H9 (cell line): ENCODE data around the gene ENTPD6. TPM values are rescaled to one million over a fixed set of nuclear protein-coding genes. Genes with fewer than 3 reads are reported as not detected.

Source experiments
- DNase-seq: peaks from one replicate; pipeline ENCODE4 v3.0.0-alpha.2; 2017
- H2AFZ ChIP-seq: one replicate; pipeline ENCODE4 v1.6.1; 2013; ENCODE audit warnings: mild to moderate bottlenecking, low read length, control low read depth, moderate library complexity
- H2AK5ac ChIP-seq: 2 replicates; pipeline ENCODE4 v1.6.1; 2013; ENCODE audit warnings: low read length, control low read depth, mixed read lengths; ENCODE audit not compliant: insufficient read length
- H2BK120ac ChIP-seq: one replicate; pipeline ENCODE4 v1.6.1; 2013; ENCODE audit warnings: low read depth, mild to moderate bottlenecking, low read length, control low read depth, inconsistent platforms; ENCODE audit not compliant: poor library complexity, severe bottlenecking
- H2BK12ac ChIP-seq: 2 replicates; pipeline ENCODE4 v1.6.1; 2013; ENCODE audit warnings: low read length, control low read depth, mixed read lengths, low read depth; ENCODE audit not compliant: insufficient read length
- H2BK15ac ChIP-seq: 2 replicates; pipeline ENCODE4 v1.6.1; 2013; ENCODE audit warnings: low read depth, low read length, control low read depth
- H2BK20ac ChIP-seq: one replicate; pipeline ENCODE4 v1.6.1; 2013; ENCODE audit warnings: low read depth, mild to moderate bottlenecking, low read length, control low read depth, inconsistent platforms; ENCODE audit not compliant: poor library complexity, severe bottlenecking
- H2BK5ac ChIP-seq: 2 replicates; pipeline ENCODE4 v1.6.1; 2013; ENCODE audit warnings: low read length, control low read depth, mixed read lengths; ENCODE audit not compliant: insufficient read length
- H3K14ac ChIP-seq: 2 replicates; pipeline ENCODE4 v1.6.1; 2013; ENCODE audit warnings: low read length, control low read depth; ENCODE audit not compliant: insufficient read depth
- H3K18ac ChIP-seq: 2 replicates; pipeline ENCODE4 v1.6.1; 2013; ENCODE audit warnings: low read depth, mild to moderate bottlenecking, mixed read lengths, low read length, control low read depth; ENCODE audit not compliant: insufficient read length
- H3K23ac ChIP-seq: 2 replicates; pipeline ENCODE4 v1.6.1; 2013; ENCODE audit warnings: low read length, control low read depth, mixed read lengths, low read depth; ENCODE audit not compliant: insufficient read length
- H3K23me2 ChIP-seq: 2 replicates; pipeline ENCODE4 v1.6.1; 2013; ENCODE audit warnings: low read depth, mild to moderate bottlenecking, mixed read lengths, low read length, control low read depth; ENCODE audit not compliant: insufficient read length, poor library complexity, severe bottlenecking
- H3K27ac ChIP-seq: 2 replicates; pipeline ENCODE4 v1.5.1; 2013; ENCODE audit warnings: low read length, control low read depth, mixed read lengths, low read depth; ENCODE audit not compliant: insufficient read length
- H3K27me3 ChIP-seq: 2 replicates; pipeline ENCODE4 v1.6.1; 2013; ENCODE audit warnings: low read length, control low read depth, inconsistent platforms; ENCODE audit not compliant: insufficient read depth
- H3K4ac ChIP-seq: 2 replicates; pipeline ENCODE4 v1.6.1; 2013; ENCODE audit warnings: low read depth, mild to moderate bottlenecking, control low read depth, inconsistent platforms, low read length, moderate library complexity
- H3K4me1 ChIP-seq: 2 replicates; pipeline ENCODE4 v1.6.1; 2013; ENCODE audit warnings: low read length, control low read depth, inconsistent platforms; ENCODE audit not compliant: insufficient read depth
- H3K4me2 ChIP-seq: 2 replicates; pipeline ENCODE4 v1.6.1; 2013; ENCODE audit warnings: low read length, control low read depth, mixed read lengths; ENCODE audit not compliant: insufficient read length, insufficient read depth
- H3K56ac ChIP-seq: 2 replicates; pipeline ENCODE4 v1.6.1; 2013; ENCODE audit warnings: low read depth, mild to moderate bottlenecking, mixed read lengths, low read length, control low read depth; ENCODE audit not compliant: insufficient read length
- H3K79me1 ChIP-seq: 2 replicates; pipeline ENCODE4 v1.6.1; 2013; ENCODE audit warnings: low read depth, mild to moderate bottlenecking, moderate library complexity, low read length, control low read depth, inconsistent platforms; ENCODE audit not compliant: insufficient read depth, poor library complexity, severe bottlenecking
- H3K79me2 ChIP-seq: 2 replicates; pipeline ENCODE4 v1.6.1; 2013; ENCODE audit warnings: low read length, control low read depth, inconsistent platforms; ENCODE audit not compliant: insufficient read depth
- H3K9ac ChIP-seq: 2 replicates; pipeline ENCODE4 v1.6.1; 2013; ENCODE audit warnings: low read length, control low read depth, mixed read lengths; ENCODE audit not compliant: insufficient read length; ENCODE audit errors: extremely low read depth
- H3K9me3 ChIP-seq: one replicate; pipeline ENCODE4 v1.6.1; 2013; ENCODE audit warnings: low read depth, low read length, inconsistent platforms; ENCODE audit not compliant: control insufficient read depth
- H3T11ph ChIP-seq: one replicate; pipeline ENCODE4 v1.6.1; 2013; ENCODE audit warnings: mild to moderate bottlenecking, low read length, control low read depth, inconsistent platforms
- H4K20me1 ChIP-seq: one replicate; pipeline ENCODE4 v1.6.1; 2013; ENCODE audit not compliant: control insufficient read depth, insufficient read length, insufficient read depth
- H4K5ac ChIP-seq: 2 replicates; pipeline ENCODE4 v1.6.1; 2013; ENCODE audit warnings: low read depth, mild to moderate bottlenecking, mixed read lengths, low read length, control low read depth; ENCODE audit not compliant: insufficient read length
- H4K8ac ChIP-seq: replicated peaks from 2 replicates; pipeline ENCODE4 v1.6.1; 2013; ENCODE audit warnings: low read length, control low read depth, mixed read lengths, low read depth; ENCODE audit not compliant: insufficient read length
- H4K91ac ChIP-seq: 2 replicates; pipeline ENCODE4 v1.6.1; 2013; ENCODE audit warnings: low read depth, mild to moderate bottlenecking, moderate library complexity, mixed read lengths, low read length, control low read depth; ENCODE audit not compliant: insufficient read length
- H3K27ac Mint-ChIP-seq, 3 experiments: 2 replicates in 2 of 3; 3 replicates in 1 of 3; pipeline ENCODE4 v1.8.0; 2020 to 2021; ENCODE audit warnings: mixed read lengths in 3 of 3, mild to moderate bottlenecking in 1 of 3, moderate library complexity in 1 of 3
- H3K27me3 Mint-ChIP-seq: 2 replicates; pipeline ENCODE4 v1.8.0; 2021; ENCODE audit warnings: low read depth, mild to moderate bottlenecking, moderate library complexity, mixed read lengths
- H3K36me3 Mint-ChIP-seq, 3 experiments: 2 replicates in 2 of 3; 3 replicates in 1 of 3; pipeline ENCODE4 v1.8.0; 2020 to 2021; ENCODE audit warnings: low read depth in 3 of 3, mixed read lengths in 3 of 3; ENCODE audit not compliant: insufficient read depth in 1 of 3
- H3K4me1 Mint-ChIP-seq, 2 experiments: 2 replicates each; pipeline ENCODE4 v1.8.0; 2020; ENCODE audit warnings: mixed read lengths in 2 of 2
- H3K4me3 Mint-ChIP-seq, 2 experiments: 2 replicates in 1 of 2; 3 replicates in 1 of 2; pipeline ENCODE4 v1.8.0; 2020 to 2021; ENCODE audit warnings: mild to moderate bottlenecking in 2 of 2, mixed read lengths in 2 of 2, moderate library complexity in 1 of 2
- H3K9me3 Mint-ChIP-seq, 2 experiments: 2 replicates in 1 of 2; 3 replicates in 1 of 2; pipeline ENCODE4 v1.8.0; 2020; ENCODE audit warnings: mild to moderate bottlenecking in 2 of 2, mixed read lengths in 2 of 2, moderate library complexity in 1 of 2
- CTCF ChIP-seq: fragments of 200-600 bp; sonication (generic); conservative IDR thresholded peaks from 3 replicates; pipeline ENCODE4 v1.8.0; 2021; ENCODE audit warnings: antibody characterized with exemption, mild to moderate bottlenecking
- WGBS: extraction: QIAGEN DNeasy Blood & Tissue Kit; methylation state at CpG from one replicate; pipeline ENCODE4 v1.1.7; 2013; ENCODE audit warnings: missing lambda C conversion rate, low lambda C conversion rate, mixed read lengths; ENCODE audit not compliant: insufficient read length; ENCODE audit errors: extremely low coverage; 5-methylcytosine and 5-hydroxymethylcytosine counted together
- total RNA-seq: library from RNA; stranded (reverse); gene quantifications from 2 replicates; pipeline ENCODE4 v1.2.1, GENCODE V29; 2021

ENTPD6 gene
- total RNA-seq, 1 experiment from 2014 or later: 57.4 TPM

- H3K27me3 ChIP-seq: no peaks in the 10 kb centered on the region
- H3K4ac ChIP-seq: no peak overlapping the region
- no peak overlapping the region for H2AFZ ChIP-seq
- H2BK12ac ChIP-seq: no peak overlapping the region
- no peak overlapping the region for H3K27ac ChIP-seq
- no peak overlapping the region for H3T11ph ChIP-seq
- no peak overlapping the region for H3K9ac ChIP-seq
- no peak overlapping the region for H4K5ac ChIP-seq
- H3K14ac ChIP-seq: no peak overlapping the region
- Mint-ChIP-seq H3K27me3 (peaks cover 5% of the 10 kb centered on the region), H3K9me3 (peaks cover 0 to 3% of the 10 kb centered on the region in 2 experiments; a peak in 1 of 5 replicates), H3K36me3 (peaks cover 0 to 2% (median 0%) of the 10 kb centered on the region in 3 experiments; a peak in 2 of 7 replicates), H3K4me3 (peak overlapping the region; percentile 88 to 94), H3K27ac (no peak overlapping the region), H3K4me1 (peaks cover 27% of the 10 kb centered on the region in 2 experiments)
- H3K18ac ChIP-seq: no peak overlapping the region
- H3K23me2 ChIP-seq: peaks cover 12% of the 10 kb centered on the region
- no peak for DNase-seq
- H3K56ac ChIP-seq: no peak overlapping the region
- H2BK15ac ChIP-seq: no peak overlapping the region
- H3K4me2 ChIP-seq: peak overlapping the region; percentile 78
- no peak overlapping the region for H2AK5ac ChIP-seq
- H3K79me2 ChIP-seq: no peaks in the 10 kb centered on the region
- no peak overlapping the region for H2BK120ac ChIP-seq
- H2BK5ac ChIP-seq: no peak overlapping the region
- no peaks in the 10 kb centered on the region for H3K79me1 ChIP-seq
- H3K4me1 ChIP-seq: no peaks in the 10 kb centered on the region; the same call in 1 of the 2 replicates
- no CpG with 5 or more reads among the region's 9 CpGs for WGBS
- no peak overlapping the region for H3K23ac ChIP-seq
- no peak for TF ChIP-seq CTCF
- no peak overlapping the region for H4K8ac ChIP-seq
- no peaks in the 10 kb centered on the region for H4K20me1 ChIP-seq
- H4K91ac ChIP-seq: no peak overlapping the region
- no peaks in the 10 kb centered on the region for H3K9me3 ChIP-seq
- H2BK20ac ChIP-seq: no peak overlapping the region
Observed at GRCh38 chr20:25196786-25197120, 1.2 kb downstream of the ENTPD6 start.
